ENCODE measurements around the gene LARP1B. TPM values are rescaled to one million over a fixed set of nuclear protein-coding genes. Genes with fewer than 3 reads are reported as not detected.

The LARP1B gene
- total RNA-seq, 1 experiment from 2014 or later = 17.3 TPM

DNA sequence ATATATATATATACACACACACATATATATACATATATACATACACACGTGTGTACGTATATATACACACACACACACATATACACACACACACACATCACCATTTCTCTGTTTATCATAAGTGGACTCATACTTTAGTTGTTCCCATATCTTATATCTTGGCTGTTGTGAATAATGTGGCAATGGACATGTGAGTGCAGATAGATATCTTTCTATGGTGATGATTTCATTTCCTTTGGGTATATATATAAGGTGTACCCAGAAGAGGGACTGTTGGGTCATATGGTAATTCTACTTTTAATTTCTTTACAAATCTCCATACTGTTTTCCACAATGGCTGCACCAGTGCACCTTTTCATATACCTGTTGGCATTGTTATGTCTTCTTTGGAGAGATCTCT, 105.9 kb downstream of the LARP1B start:
- Histone ChIP-seq H3K27ac (ENCODE audit: low read length) (no peak overlapping the region), H3K36me3 (ENCODE audit: control insufficient read depth, insufficient read depth, low read length) (no peaks in the 10 kb centered on the region), H3K9me3 (ENCODE audit: control insufficient read depth, insufficient read depth, low read depth, low read length) (no peaks in the 10 kb centered on the region), H3K27me3 (ENCODE audit: control insufficient read depth, insufficient read depth, low read length) (no peaks in the 10 kb centered on the region), H3K4me3 (ENCODE audit: low read depth in 2 of 2, low read length in 2 of 2) (no peak overlapping the region), H3K4me1 (ENCODE audit: control insufficient read depth, insufficient read depth, low read length) (peaks cover 24% of the 10 kb centered on the region)
- ChIA-PET CTCF (no interaction called here), POLR2A (interaction anchor here (0.6 kb wide), 1 partner anchor 18 kb away, joined by 7 read pairs; no protein-coding TSS in a partner anchor)
- BruUV-seq (replicated peaks) = no TSS peak
- ATAC-seq = no peak
- TF ChIP-seq, protein P1, sequence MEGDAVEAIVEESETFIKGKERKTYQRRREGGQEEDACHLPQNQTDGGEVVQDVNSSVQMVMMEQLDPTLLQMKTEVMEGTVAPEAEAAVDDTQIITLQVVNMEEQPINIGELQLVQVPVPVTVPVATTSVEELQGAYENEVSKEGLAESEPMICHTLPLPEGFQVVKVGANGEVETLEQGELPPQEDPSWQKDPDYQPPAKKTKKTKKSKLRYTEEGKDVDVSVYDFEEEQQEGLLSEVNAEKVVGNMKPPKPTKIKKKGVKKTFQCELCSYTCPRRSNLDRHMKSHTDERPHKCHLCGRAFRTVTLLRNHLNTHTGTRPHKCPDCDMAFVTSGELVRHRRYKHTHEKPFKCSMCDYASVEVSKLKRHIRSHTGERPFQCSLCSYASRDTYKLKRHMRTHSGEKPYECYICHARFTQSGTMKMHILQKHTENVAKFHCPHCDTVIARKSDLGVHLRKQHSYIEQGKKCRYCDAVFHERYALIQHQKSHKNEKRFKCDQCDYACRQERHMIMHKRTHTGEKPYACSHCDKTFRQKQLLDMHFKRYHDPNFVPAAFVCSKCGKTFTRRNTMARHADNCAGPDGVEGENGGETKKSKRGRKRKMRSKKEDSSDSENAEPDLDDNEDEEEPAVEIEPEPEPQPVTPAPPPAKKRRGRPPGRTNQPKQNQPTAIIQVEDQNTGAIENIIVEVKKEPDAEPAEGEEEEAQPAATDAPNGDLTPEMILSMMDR (IDR thresholded peaks at IDR 0.05) = no peak
- in situ Hi-C loops (cut with HindIII; ENCODE audit: low pct_unique_long_range_greater_than_20kb, low sequenced_read_pairs) (no loop called here), intact Hi-C loops (cut with micrococcal nuclease; ENCODE audit: unreplicated experiment) (no loop called here)
- DNase-seq (ENCODE audit: low read depth, low spot score) = no peak

DNA sequence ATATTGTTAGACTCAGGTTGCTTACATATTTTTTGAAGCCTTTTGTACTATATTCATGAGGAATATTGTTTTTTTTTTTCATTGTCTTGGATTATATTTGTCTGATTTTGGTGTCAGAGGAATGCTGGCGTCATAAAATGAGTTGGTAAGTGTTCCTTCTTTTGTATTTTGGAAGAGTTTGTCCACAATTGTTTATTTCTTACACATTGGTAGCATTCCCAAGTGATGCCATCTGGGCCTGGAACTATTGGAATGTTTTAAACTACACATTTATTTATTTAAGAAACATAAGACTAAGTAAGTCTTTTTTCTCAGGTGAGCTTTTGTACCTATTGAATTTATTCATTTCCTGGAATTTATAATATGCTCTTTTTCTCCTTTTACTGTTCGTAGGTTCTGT, 107.6 kb downstream of the LARP1B start:
- H3K27me3 ChIP-seq (ENCODE audit: control insufficient read depth, insufficient read depth, low read length) = no peaks in the 10 kb centered on the region
- ATAC-seq = no peak
- no peak for TF ChIP-seq POLR2AphosphoS5 (IDR thresholded peaks at IDR 0.05; ENCODE audit: low read depth, low read length)
- TF ChIP-seq, protein P2, sequence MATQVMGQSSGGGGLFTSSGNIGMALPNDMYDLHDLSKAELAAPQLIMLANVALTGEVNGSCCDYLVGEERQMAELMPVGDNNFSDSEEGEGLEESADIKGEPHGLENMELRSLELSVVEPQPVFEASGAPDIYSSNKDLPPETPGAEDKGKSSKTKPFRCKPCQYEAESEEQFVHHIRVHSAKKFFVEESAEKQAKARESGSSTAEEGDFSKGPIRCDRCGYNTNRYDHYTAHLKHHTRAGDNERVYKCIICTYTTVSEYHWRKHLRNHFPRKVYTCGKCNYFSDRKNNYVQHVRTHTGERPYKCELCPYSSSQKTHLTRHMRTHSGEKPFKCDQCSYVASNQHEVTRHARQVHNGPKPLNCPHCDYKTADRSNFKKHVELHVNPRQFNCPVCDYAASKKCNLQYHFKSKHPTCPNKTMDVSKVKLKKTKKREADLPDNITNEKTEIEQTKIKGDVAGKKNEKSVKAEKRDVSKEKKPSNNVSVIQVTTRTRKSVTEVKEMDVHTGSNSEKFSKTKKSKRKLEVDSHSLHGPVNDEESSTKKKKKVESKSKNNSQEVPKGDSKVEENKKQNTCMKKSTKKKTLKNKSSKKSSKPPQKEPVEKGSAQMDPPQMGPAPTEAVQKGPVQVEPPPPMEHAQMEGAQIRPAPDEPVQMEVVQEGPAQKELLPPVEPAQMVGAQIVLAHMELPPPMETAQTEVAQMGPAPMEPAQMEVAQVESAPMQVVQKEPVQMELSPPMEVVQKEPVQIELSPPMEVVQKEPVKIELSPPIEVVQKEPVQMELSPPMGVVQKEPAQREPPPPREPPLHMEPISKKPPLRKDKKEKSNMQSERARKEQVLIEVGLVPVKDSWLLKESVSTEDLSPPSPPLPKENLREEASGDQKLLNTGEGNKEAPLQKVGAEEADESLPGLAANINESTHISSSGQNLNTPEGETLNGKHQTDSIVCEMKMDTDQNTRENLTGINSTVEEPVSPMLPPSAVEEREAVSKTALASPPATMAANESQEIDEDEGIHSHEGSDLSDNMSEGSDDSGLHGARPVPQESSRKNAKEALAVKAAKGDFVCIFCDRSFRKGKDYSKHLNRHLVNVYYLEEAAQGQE (IDR thresholded peaks at IDR 0.05; ENCODE audit: insufficient read depth in 1 of 2, low read depth in 2 of 2, low read length in 1 of 2) = no peak
- no peak for TF ChIP-seq SIN3A (IDR thresholded peaks at IDR 0.05; ENCODE audit: borderline replicate concordance, insufficient read depth, low read depth, low read length)
- TF ChIP-seq, protein P1 (IDR thresholded peaks at IDR 0.05) = no peak
- no peak for DNase-seq (ENCODE audit: low read depth, low spot score)
- H3K27ac ChIP-seq (ENCODE audit: low read length) = no peak overlapping the region; the same call in 1 of the 2 replicates
- POLR2A ChIA-PET = no interaction called here
- H3K9me3 ChIP-seq (ENCODE audit: control insufficient read depth, insufficient read depth, low read depth, low read length) = no peaks in the 10 kb centered on the region
- intact Hi-C loops (cut with micrococcal nuclease; ENCODE audit: unreplicated experiment) = no loop called here
- no TSS peak for BruUV-seq (replicated peaks)
- no peak overlapping the region for H3K4me3 ChIP-seq (ENCODE audit: low read depth in 2 of 2, low read length in 2 of 2)
- no peaks in the 10 kb centered on the region for H3K36me3 ChIP-seq (ENCODE audit: control insufficient read depth, insufficient read depth, low read length)
- peaks cover 8% of the 10 kb centered on the region; the same call in 1 of the 2 replicates for H3K4me1 ChIP-seq (ENCODE audit: control insufficient read depth, insufficient read depth, low read length)
- in situ Hi-C loops (cut with HindIII; ENCODE audit: low pct_unique_long_range_greater_than_20kb, low sequenced_read_pairs) = no loop called here
- CTCF ChIA-PET = interaction anchor here (0.7 kb wide), 1 partner anchor 10 kb away, joined by 4 read pairs; no protein-coding TSS in a partner anchor

DNA sequence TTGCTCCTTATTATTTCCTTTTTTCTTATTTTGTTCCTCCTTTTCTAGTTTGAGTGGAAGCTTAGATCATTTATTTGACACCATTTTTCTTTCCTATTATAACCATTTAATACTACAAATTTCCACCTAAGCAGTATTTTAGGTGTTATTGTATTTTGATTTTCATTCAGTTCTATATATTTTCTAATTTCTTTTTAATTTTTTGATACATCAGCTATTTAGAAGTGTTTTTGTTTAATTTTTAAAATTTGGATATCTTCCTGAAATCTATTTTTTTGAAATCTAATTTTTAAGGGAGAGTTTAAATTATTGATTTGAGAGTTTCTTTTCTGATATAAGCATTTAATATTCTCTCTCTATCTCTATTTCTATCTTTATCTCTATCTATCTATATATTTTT, 108.1 kb downstream of the LARP1B start:
- no peaks in the 10 kb centered on the region for H3K36me3 ChIP-seq (ENCODE audit: control insufficient read depth, insufficient read depth, low read length)
- in situ Hi-C loops (cut with HindIII; ENCODE audit: low pct_unique_long_range_greater_than_20kb, low sequenced_read_pairs) = no loop called here
- no peak overlapping the region for H3K27ac ChIP-seq (ENCODE audit: low read length)
- no peak for ATAC-seq
- DNase-seq (ENCODE audit: low read depth, low spot score) = no peak
- CTCF ChIA-PET = interaction anchor here (0.7 kb wide), 1 partner anchor 11 kb away, joined by 4 read pairs; no protein-coding TSS in a partner anchor
- no peaks in the 10 kb centered on the region for H3K27me3 ChIP-seq (ENCODE audit: control insufficient read depth, insufficient read depth, low read length)
- intact Hi-C loops (cut with micrococcal nuclease; ENCODE audit: unreplicated experiment) = no loop called here
- no TSS peak for BruUV-seq (replicated peaks)
- no peak for TF ChIP-seq TCF7L2 (IDR thresholded peaks at IDR 0.05; ENCODE audit: low read depth, low read length)
- TF ChIP-seq SIN3A (IDR thresholded peaks at IDR 0.05; ENCODE audit: borderline replicate concordance, insufficient read depth, low read depth, low read length) = no peak
- TF ChIP-seq POLR2AphosphoS5 (IDR thresholded peaks at IDR 0.05; ENCODE audit: low read depth, low read length) = no peak
- TF ChIP-seq, protein P2 (IDR thresholded peaks at IDR 0.05; ENCODE audit: insufficient read depth in 1 of 2, low read depth in 2 of 2, low read length in 1 of 2) = no peak
- TF ChIP-seq, protein P1 (IDR thresholded peaks at IDR 0.05) = no peak
- POLR2A ChIA-PET = no interaction called here
- H3K9me3 ChIP-seq (ENCODE audit: control insufficient read depth, insufficient read depth, low read depth, low read length) = no peaks in the 10 kb centered on the region
- peaks cover 4% of the 10 kb centered on the region; the same call in 1 of the 2 replicates for H3K4me1 ChIP-seq (ENCODE audit: control insufficient read depth, insufficient read depth, low read length)
- H3K4me3 ChIP-seq (ENCODE audit: low read depth in 2 of 2, low read length in 2 of 2) = no peak overlapping the region

Measured in Panc1 (cell line).